GM19023 (cell line): ENCODE measurements around the gene PRKCA.

Source experiments
- ATAC-seq: cut with Tn5 transposase; IDR thresholded peaks from one replicate; pipeline ENCODE4 v1.9.1; 2021; ENCODE audit warnings: mild to moderate bottlenecking, moderate library complexity; ENCODE audit not compliant: unreplicated experiment

Gene PRKCA

GRCh38 chr17:66841328-66841727, 538.9 kb downstream of the PRKCA start:
- ATAC-seq = no peak

GRCh38 chr17:66841744-66842143, 539.3 kb downstream of the PRKCA start:
- ATAC-seq = no peak

DNA sequence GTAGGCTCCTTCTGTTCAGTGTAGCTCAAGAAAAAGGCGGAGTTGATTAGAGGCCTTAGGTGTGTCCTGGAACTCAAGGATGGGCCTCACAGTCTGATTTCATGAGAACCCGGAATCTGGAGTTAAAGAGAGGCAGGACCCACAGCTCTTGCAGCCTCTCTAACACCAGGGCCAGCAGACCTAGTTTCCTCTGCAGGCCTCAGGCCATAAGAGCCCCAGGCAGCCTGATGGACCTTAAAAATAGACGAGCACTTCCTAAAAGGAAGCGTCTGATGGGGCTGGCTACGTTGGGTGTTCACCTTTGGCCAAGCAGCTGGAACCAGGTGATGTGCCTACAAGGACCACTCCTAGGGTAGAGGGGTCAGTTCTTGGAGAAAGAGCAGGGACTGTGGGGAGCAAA, 540.1 kb downstream of the PRKCA start:
- no peak for ATAC-seq

DNA sequence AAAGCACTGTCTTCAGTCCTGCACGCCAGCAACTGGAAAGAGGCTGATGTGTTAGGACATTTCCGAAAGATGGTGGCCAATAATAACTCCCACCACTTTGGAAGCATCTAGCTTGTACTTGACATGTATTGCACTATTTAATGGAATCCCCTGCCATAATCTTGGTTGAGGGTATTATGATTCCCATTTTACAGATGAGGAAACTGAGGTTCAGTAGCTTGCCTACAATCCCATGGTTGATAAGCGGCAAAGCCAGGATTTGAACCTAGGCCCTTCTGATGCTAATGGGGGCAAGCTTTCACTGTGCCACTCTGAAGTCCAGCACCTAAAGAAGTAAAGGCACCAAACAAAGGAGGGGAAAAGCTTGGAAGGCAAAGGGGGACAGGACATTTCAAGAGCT, 540.5 kb downstream of the PRKCA start:
- ATAC-seq = no peak

- ATAC-seq = no peak
Observed at GRCh38 chr17:66843627-66844026, 541.2 kb downstream of the PRKCA start.

GRCh38 chr17:66847704-66848103, 545.3 kb downstream of the PRKCA start:
- no peak for ATAC-seq

DNA sequence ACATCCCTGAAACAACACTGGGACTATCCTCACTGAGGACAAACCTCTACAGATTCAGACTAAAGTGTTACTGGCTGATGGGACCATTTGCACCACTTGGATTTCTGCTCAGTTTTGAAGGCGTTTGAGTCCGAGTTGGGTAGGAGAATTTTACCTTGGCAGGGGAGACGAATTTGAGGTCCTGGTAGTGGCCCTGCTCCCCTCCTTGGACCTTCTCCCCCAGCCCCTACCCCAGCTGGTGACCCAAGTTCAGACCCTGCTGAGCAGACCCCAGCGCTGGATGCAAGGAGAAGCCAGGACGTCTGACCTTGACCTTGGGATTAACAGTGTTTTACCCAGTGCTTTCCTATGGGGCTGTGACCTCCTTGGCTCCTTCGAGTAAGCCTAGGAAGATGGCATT, 546.1 kb downstream of the PRKCA start:
- ATAC-seq = no peak

- no peak for ATAC-seq
Observed at GRCh38 chr17:66849032-66849655, 546.7 kb downstream of the PRKCA start.

- no peak for ATAC-seq
Observed at GRCh38 chr17:66849851-66850580, 547.6 kb downstream of the PRKCA start.

- ATAC-seq = no peak
Observed at GRCh38 chr17:66850692-66851091, 548.3 kb downstream of the PRKCA start.

- no peak for ATAC-seq
Observed at GRCh38 chr17:66855204-66855603, 552.8 kb downstream of the PRKCA start.

- no peak for ATAC-seq
Observed at GRCh38 chr17:66858226-66859083, 556.0 kb downstream of the PRKCA start.

- ATAC-seq = no peak
Observed at GRCh38 chr17:66859353-66859752, 556.9 kb downstream of the PRKCA start.

DNA sequence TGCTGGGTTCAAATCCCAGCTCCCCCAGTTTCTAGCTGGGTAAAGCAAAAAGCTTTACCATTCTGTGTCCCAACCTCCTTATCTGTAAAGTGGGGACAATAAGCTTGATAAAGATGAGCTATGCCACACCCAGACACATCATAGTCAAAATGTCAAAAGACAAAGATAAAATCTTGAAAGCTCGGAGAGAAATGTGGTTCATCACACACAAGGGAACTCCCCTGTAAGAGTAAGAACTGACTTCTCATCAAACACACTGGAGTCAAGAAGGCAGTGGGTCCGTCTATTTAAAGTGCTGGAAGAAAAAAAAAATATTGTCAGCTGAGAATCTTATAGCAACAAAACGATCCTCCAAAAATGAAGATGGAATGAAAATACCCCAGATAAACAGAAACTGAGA, 557.8 kb downstream of the PRKCA start:
- no peak for ATAC-seq
